IPS-NIHi7 (cell line): ENCODE data around the gene GPR176.

Experiments used
- DNase-seq: peaks from one replicate; pipeline ENCODE4 v3.0.0; 2012; ENCODE audit warnings: mixed read lengths; ENCODE audit errors: extremely low spot score

GPR176 gene

GRCh38 chr15:39808909-39809308, 111.2 kb downstream of the GPR176 start:
- no peak for DNase-seq

- peak; percentile 40 for DNase-seq
Observed at GRCh38 chr15:39807791-39808190, 112.3 kb downstream of the GPR176 start.

- DNase-seq, result no peak
Observed at GRCh38 chr15:39804026-39804425, 116.0 kb downstream of the GPR176 start.

GRCh38 chr15:39803016-39803415, 117.0 kb downstream of the GPR176 start:
- no peak for DNase-seq

GRCh38 chr15:39801641-39802309, 118.3 kb downstream of the GPR176 start:
- peak; percentile 54 for DNase-seq

- no peak for DNase-seq
Observed at GRCh38 chr15:39799552-39800011, 120.5 kb downstream of the GPR176 start.

GRCh38 chr15:39798382-39798781, 121.7 kb downstream of the GPR176 start:
- no peak for DNase-seq

GRCh38 chr15:39797407-39797806, 122.7 kb downstream of the GPR176 start:
- no peak for DNase-seq

GRCh38 chr15:39796601-39797000, 123.5 kb downstream of the GPR176 start:
- no peak for DNase-seq

- DNase-seq, result no peak
Observed at GRCh38 chr15:39795486-39795885, 124.6 kb downstream of the GPR176 start.

- DNase-seq, result no peak
Observed at GRCh38 chr15:39794954-39795353, 125.1 kb downstream of the GPR176 start.

GRCh38 chr15:39793923-39794322, 126.1 kb downstream of the GPR176 start:
- DNase-seq, result no peak

GRCh38 chr15:39792844-39793335, 127.2 kb downstream of the GPR176 start:
- no peak for DNase-seq

GRCh38 chr15:39792025-39792843, 127.8 kb downstream of the GPR176 start:
- no peak for DNase-seq

GRCh38 chr15:39789736-39790135, 130.3 kb downstream of the GPR176 start:
- no peak for DNase-seq

- DNase-seq, result no peak
Observed at GRCh38 chr15:39788800-39789565, 131.1 kb downstream of the GPR176 start.

GRCh38 chr15:39788108-39788507, 132.0 kb downstream of the GPR176 start:
- DNase-seq, result no peak

GRCh38 chr15:39787479-39787878, 132.6 kb downstream of the GPR176 start:
- DNase-seq, result no peak

- peak; percentile 43 for DNase-seq
Observed at GRCh38 chr15:39786447-39787056, 133.5 kb downstream of the GPR176 start.

- DNase-seq, result no peak
Observed at GRCh38 chr15:39785841-39786240, 134.2 kb downstream of the GPR176 start.

- no peak for DNase-seq
Observed at GRCh38 chr15:39785139-39785538, 134.9 kb downstream of the GPR176 start.

- DNase-seq, result no peak
Observed at GRCh38 chr15:39784638-39785037, 135.4 kb downstream of the GPR176 start.
